GM19397 (cell line): ENCODE data around the gene ARFGAP2.
"Not testable (repeated sequence)": the region's sequence is repeated elsewhere in the genome, so short reads cannot be mapped to it uniquely, and the experiment has no call there.

Source experiments
- ATAC-seq: cut with Tn5 transposase; IDR thresholded peaks from one replicate; pipeline ENCODE4 v1.9.1; 2021; ENCODE audit warnings: mild to moderate bottlenecking, moderate library complexity; ENCODE audit not compliant: unreplicated experiment

ARFGAP2 gene

GRCh38 chr11:47149782-47150181, 26.9 kb downstream of the ARFGAP2 start:
- no peak for ATAC-seq

- no peak for ATAC-seq
Observed at GRCh38 chr11:47148903-47149531, 27.7 kb downstream of the ARFGAP2 start.

GRCh38 chr11:47148270-47148669, 28.4 kb downstream of the ARFGAP2 start:
- no peak for ATAC-seq

- no peak for ATAC-seq
Observed at GRCh38 chr11:47147681-47148080, 29.0 kb downstream of the ARFGAP2 start.

- no peak for ATAC-seq
Observed at GRCh38 chr11:47147250-47147649, 29.4 kb downstream of the ARFGAP2 start.

GRCh38 chr11:47144541-47144940, 32.1 kb downstream of the ARFGAP2 start:
- no peak for ATAC-seq

- ATAC-seq: no peak
Observed at GRCh38 chr11:47143322-47143721, 33.4 kb downstream of the ARFGAP2 start.

GRCh38 chr11:47139878-47140277, 36.8 kb downstream of the ARFGAP2 start:
- ATAC-seq: no peak

GRCh38 chr11:47137476-47137875, 39.2 kb downstream of the ARFGAP2 start:
- ATAC-seq: no peak

- ATAC-seq: no peak
Observed at GRCh38 chr11:47136921-47137320, 39.8 kb downstream of the ARFGAP2 start.

- ATAC-seq: no peak
Observed at GRCh38 chr11:47136327-47136726, 40.4 kb downstream of the ARFGAP2 start.

GRCh38 chr11:47132981-47133380, 43.7 kb downstream of the ARFGAP2 start:
- no peak for ATAC-seq

GRCh38 chr11:47132490-47132889, 44.2 kb downstream of the ARFGAP2 start:
- no peak for ATAC-seq

- no peak for ATAC-seq
Observed at GRCh38 chr11:47131136-47131535, 45.5 kb downstream of the ARFGAP2 start.

GRCh38 chr11:47130543-47130942, 46.1 kb downstream of the ARFGAP2 start:
- ATAC-seq: no peak

- ATAC-seq: no peak
Observed at GRCh38 chr11:47127213-47127612, 49.5 kb downstream of the ARFGAP2 start.

- ATAC-seq: no peak
Observed at GRCh38 chr11:47125083-47125482, 51.6 kb downstream of the ARFGAP2 start.

- ATAC-seq: no peak
Observed at GRCh38 chr11:47124675-47125074, 52.0 kb downstream of the ARFGAP2 start.

GRCh38 chr11:47123094-47123493, 53.6 kb downstream of the ARFGAP2 start:
- ATAC-seq: no peak

GRCh38 chr11:47121731-47122130, 54.9 kb downstream of the ARFGAP2 start:
- no peak for ATAC-seq

GRCh38 chr11:47121056-47121455, 55.6 kb downstream of the ARFGAP2 start:
- no peak for ATAC-seq

- not testable (repeated sequence) for ATAC-seq
Observed at GRCh38 chr11:47118958-47119688, 57.6 kb downstream of the ARFGAP2 start.
